Measurements from ENCODE around the gene DMBT1.

GRCh38 chr10:122577311-122577885, 16.8 kb downstream of the DMBT1 start:
- TF ChIP-seq CTCF (conservative IDR thresholded peaks at IDR 0.05 in 1 of 2, IDR thresholded peaks at IDR 0.05 in 1 of 2; ENCODE audit: extremely low read depth in 1 of 2, insufficient read depth in 1 of 2, low read depth in 1 of 2, low read length in 2 of 2) (no peak), EZH2 (IDR thresholded peaks at IDR 0.05; ENCODE audit: borderline replicate concordance, low read length) (no peak)

Data from mammary epithelial cell (primary cell).